SK-N-SH treated with all-trans-retinoic acid at 6 μM for 48 hours (cell line): Measurements from ENCODE around the gene SDK1.

Experiments used
- ATAC-seq: fragments of 200-7000 bp; cut with Tn5 transposase; 3 replicates; pipeline ENCODE4 v1.9.1; 2020; ENCODE audit warnings: mild to moderate bottlenecking, moderate library complexity
- ARNTL ChIP-seq: fragments of 450-650 bp; formaldehyde crosslinking; IDR thresholded peaks from 2 replicates; pipeline ENCODE4 v1.5.0; 2020; ENCODE audit warnings: low read depth, mild to moderate bottlenecking, moderate library complexity, borderline replicate concordance
- BACH2 ChIP-seq: fragments of 250-450 bp; sonication (Bioruptor Pico); IDR thresholded peaks from 2 replicates; pipeline ENCODE4 v1.9.0; 2021; ENCODE audit warnings: mild to moderate bottlenecking, borderline replicate concordance
- CSRNP3 ChIP-seq: fragments of 250-450 bp; sonication (Bioruptor Pico); IDR thresholded peaks from 2 replicates; pipeline ENCODE4 v1.5.1; 2021; ENCODE audit warnings: mild to moderate bottlenecking, moderate library complexity
- ESRRG ChIP-seq: fragments of 250-450 bp; sonication (Bioruptor Pico); IDR thresholded peaks from 2 replicates; pipeline ENCODE4 v1.6.1; 2021; ENCODE audit warnings: mild to moderate bottlenecking
- GLIS3 ChIP-seq: fragments of 250-450 bp; sonication (Bioruptor Pico); IDR thresholded peaks from 2 replicates; pipeline ENCODE4 v1.5.0; 2020; ENCODE audit warnings: mild to moderate bottlenecking, moderate library complexity
- ISL1 ChIP-seq: fragments of 250-450 bp; sonication (Bioruptor Pico); IDR thresholded peaks from 2 replicates; pipeline ENCODE4 v2.1.2; 2022; ENCODE audit warnings: mild to moderate bottlenecking, moderate library complexity
- OSR1 ChIP-seq: fragments of 250-450 bp; sonication (Bioruptor Pico); IDR thresholded peaks from 2 replicates; pipeline ENCODE4 v1.8.0; 2022; ENCODE audit warnings: moderate library complexity, mild to moderate bottlenecking, inconsistent platforms
- PATZ1 ChIP-seq: fragments of 250-450 bp; sonication (Bioruptor Pico); IDR thresholded peaks from 2 replicates; pipeline ENCODE4 v1.8.0; 2020; ENCODE audit warnings: mild to moderate bottlenecking, moderate library complexity, borderline replicate concordance
- POU6F1 ChIP-seq: fragments of 250-450 bp; sonication (Bioruptor Pico); IDR thresholded peaks from 2 replicates; pipeline ENCODE4 v1.8.0; 2021; ENCODE audit warnings: low read depth, mild to moderate bottlenecking, moderate library complexity, borderline replicate concordance
- PPARA ChIP-seq: fragments of 250-450 bp; sonication (Bioruptor Pico); IDR thresholded peaks from 2 replicates; pipeline ENCODE4 v1.5.0; 2020; ENCODE audit warnings: mild to moderate bottlenecking, borderline replicate concordance
- RARB ChIP-seq: fragments of 250-450 bp; sonication (Bioruptor Pico); IDR thresholded peaks from 2 replicates; pipeline ENCODE4 v1.8.0; 2021; ENCODE audit warnings: mild to moderate bottlenecking, moderate library complexity
- SNAI2 ChIP-seq: fragments of 250-450 bp; sonication (Bioruptor Pico); IDR thresholded peaks from 2 replicates; pipeline ENCODE4 v1.5.0; 2020; ENCODE audit warnings: mild to moderate bottlenecking, moderate library complexity
- TCF4 ChIP-seq: fragments of 250-450 bp; sonication (Bioruptor Pico); IDR thresholded peaks from 2 replicates; pipeline ENCODE4 v1.8.0; 2021; ENCODE audit warnings: mild to moderate bottlenecking, moderate library complexity, borderline replicate concordance
- TOX ChIP-seq: fragments of 250-450 bp; sonication (Bioruptor Pico); IDR thresholded peaks from 2 replicates; pipeline ENCODE4 v1.8.0; 2021; ENCODE audit warnings: mild to moderate bottlenecking, moderate library complexity, borderline replicate concordance
- TSHZ2 ChIP-seq: fragments of 250-450 bp; sonication (Bioruptor Pico); IDR thresholded peaks from 2 replicates; pipeline ENCODE4 v1.5.0; 2020; ENCODE audit warnings: mild to moderate bottlenecking, moderate library complexity
- ZC3H10 ChIP-seq: fragments of 250-450 bp; sonication (Bioruptor Pico); IDR thresholded peaks from 2 replicates; pipeline ENCODE4 v1.5.1; 2021; ENCODE audit warnings: mild to moderate bottlenecking, moderate library complexity
- ZFP3 ChIP-seq: fragments of 250-450 bp; sonication (Bioruptor Pico); IDR thresholded peaks from 2 replicates; pipeline ENCODE4 v1.5.0; 2020; ENCODE audit warnings: mild to moderate bottlenecking, moderate library complexity
- ZFP30 ChIP-seq: fragments of 450-650 bp; formaldehyde crosslinking; IDR thresholded peaks from 2 replicates; pipeline ENCODE4 v1.5.0; 2022; ENCODE audit warnings: mild to moderate bottlenecking, moderate library complexity
- ZNF565 ChIP-seq: fragments of 450-650 bp; formaldehyde crosslinking; conservative IDR thresholded peaks from 2 replicates; pipeline ENCODE4 v1.5.0; 2020; ENCODE audit warnings: low read depth, mild to moderate bottlenecking, moderate library complexity
- ZNF8 ChIP-seq: fragments of 450-650 bp; formaldehyde crosslinking; IDR thresholded peaks from 2 replicates; pipeline ENCODE4 v1.5.0; 2020; ENCODE audit warnings: mild to moderate bottlenecking, moderate library complexity

The SDK1 gene

GRCh38 chr7:4190010-4190981, 889.2 kb downstream of the SDK1 start (continued):
- TF ChIP-seq CSRNP3 (CRISPR knock-in tag) (no peak), SNAI2 (no peak), ZNF565 (CRISPR knock-in tag) (no peak), ZC3H10 (no peak), ISL1 (CRISPR knock-in tag) (no peak), PATZ1 (CRISPR knock-in tag) (no peak), TOX (CRISPR knock-in tag) (no peak)

GRCh38 chr7:4191046-4191445, 890.0 kb downstream of the SDK1 start:
- TF ChIP-seq ZC3H10 = no peak
- TF ChIP-seq POU6F1 (CRISPR knock-in tag) = no peak
- no peak for TF ChIP-seq ESRRG (CRISPR knock-in tag)
- no peak for TF ChIP-seq PATZ1 (CRISPR knock-in tag)
- no peak for TF ChIP-seq BACH2 (CRISPR knock-in tag)
- TF ChIP-seq RARB (CRISPR knock-in tag) = no peak
- no peak for TF ChIP-seq TCF4 (CRISPR knock-in tag)
- no peak for TF ChIP-seq PPARA (CRISPR knock-in tag)
- no peak for TF ChIP-seq SNAI2
- no peak for ATAC-seq

GRCh38 chr7:4191525-4191924, 890.5 kb downstream of the SDK1 start:
- no peak for TF ChIP-seq SNAI2
- no peak for TF ChIP-seq ZNF8
- no peak for TF ChIP-seq TCF4 (CRISPR knock-in tag)
- TF ChIP-seq ZFP3 (CRISPR knock-in tag) = no peak
- no peak for TF ChIP-seq TOX (CRISPR knock-in tag)
- no peak for TF ChIP-seq POU6F1 (CRISPR knock-in tag)
- no peak for TF ChIP-seq ZC3H10
- no peak for TF ChIP-seq CSRNP3 (CRISPR knock-in tag)
- no peak for TF ChIP-seq ZNF565 (CRISPR knock-in tag)
- TF ChIP-seq GLIS3 (CRISPR knock-in tag) = no peak
- no peak for TF ChIP-seq ZFP30
- no peak for TF ChIP-seq OSR1 (CRISPR knock-in tag)
- no peak for TF ChIP-seq TSHZ2 (CRISPR knock-in tag)
- TF ChIP-seq ESRRG (CRISPR knock-in tag) = no peak
- no peak for TF ChIP-seq PPARA (CRISPR knock-in tag)
- TF ChIP-seq ISL1 (CRISPR knock-in tag) = no peak
- TF ChIP-seq ARNTL (CRISPR knock-in tag) = no peak
- no peak for ATAC-seq
